Heart right ventricle (tissue), 16 donors: ENCODE data around the gene XPR1. TPM values are rescaled to one million over a fixed set of nuclear protein-coding genes. Genes with fewer than 3 reads are reported as not detected.

Source experiments
- ATAC-seq, 8 donors: fragments of 200-7000 bp; cut with Tn5 transposase; one replicate each; pipeline ENCODE4 v1.9.1; 2020; ENCODE audit warnings: mild to moderate bottlenecking in 8 of 8, moderate library complexity in 8 of 8, moderate number of reproducible peaks in 1 of 8
- DNase-seq, 2 donors: peaks; one replicate each; pipeline ENCODE4 v3.0.0-alpha.2; 2020
- H3K27ac ChIP-seq, 10 donors: fragments of 200-600 bp; sonication (generic) in 2 of 10; one replicate each; pipeline versions ENCODE4 v1.5.0 to v1.8.0; 2020 to 2022; ENCODE audit warnings: mild to moderate bottlenecking in 3 of 10
- H3K27me3 ChIP-seq, 7 donors: fragments of 200-600 bp; one replicate each; pipeline ENCODE4 v1.8.0; 2021 to 2022; ENCODE audit warnings: mild to moderate bottlenecking in 2 of 7
- H3K36me3 ChIP-seq, 9 donors: fragments of 200-600 bp; sonication (generic) in 1 of 9; one replicate each; pipeline versions ENCODE4 v1.5.0 to v1.8.0; 2020 to 2022; ENCODE audit warnings: mild to moderate bottlenecking in 2 of 9
- H3K4me1 ChIP-seq, 9 donors: fragments of 200-600 bp; sonication (generic) in 1 of 9; one replicate each; pipeline versions ENCODE4 v1.5.0 to v1.8.0; 2020 to 2022; ENCODE audit warnings: mild to moderate bottlenecking in 4 of 9
- H3K4me3 ChIP-seq, 10 donors: fragments of 200-600 bp; sonication (generic) in 2 of 10; one replicate each; pipeline versions ENCODE4 v1.5.0 to v1.8.0; 2020 to 2022; ENCODE audit warnings: mild to moderate bottlenecking in 7 of 10, moderate library complexity in 2 of 10
- H3K9me3 ChIP-seq, 11 donors: fragments of 200-600 bp in 10 of 11; sonication (generic) in 2 of 11; one replicate each; pipeline versions ENCODE4 v1.5.0 to v1.8.0; 2013 to 2022; ENCODE audit warnings: mild to moderate bottlenecking in 2 of 11, control low read depth in 1 of 11, moderate library complexity in 1 of 11
- WGBS, 2 donors: extraction: QIAGEN DNeasy Blood & Tissue Kit; methylation state at CpG; one replicate each; pipeline ENCODE4 v1.1.7; 2013; ENCODE audit warnings: inconsistent platforms in 1 of 2; 5-methylcytosine and 5-hydroxymethylcytosine counted together
- intact Hi-C, 10 donors: fragments of 100-400 bp; cut with DNase I; formaldehyde crosslinking; loops; one replicate each; pipeline versions ENCODE4 v1.11.1 to v1.14.2; 2022
- polyA plus RNA-seq, 2 donors: library from polyadenylated mRNA; stranded (reverse); fragments of 200-250 nt; gene quantifications; one replicate each; pipeline ENCODE4 v1.2.3, GENCODE V29; 2013
- total RNA-seq, 10 donors: library from RNA; stranded (reverse); fragmentation: NEBNext Ultra II Directional in 3 of 10; extraction: Animal tissue kit (Norgen Biotek cat#: 25700) in 3 of 10; gene quantifications; one replicate each; pipeline versions ENCODE4 v1.2.1 to v1.2.4, GENCODE V29; 2021 to 2023
- TF ChIP-seq, protein P1 (sequence below), 9 donors: fragments of 200-600 bp; sonication (generic) in 2 of 9; IDR thresholded peaks; one replicate each; pipeline versions ENCODE4 v1.5.0 to v1.8.0; 2021 to 2022; ENCODE audit warnings: antibody characterized with exemption in 9 of 9, mild to moderate bottlenecking in 5 of 9, moderate library complexity in 1 of 9
- donor health status: Arrhythmogenic right ventricular cardiomyopathy.
- donor health status: ischemic (EF 13 %, LVEDD 7.1; RV severe dilation, severe dysfunction).
- donor health status: healthy with polysubstance abuse.
- donor health status: DM: no; HTN: yes; CAD: no.
- donor health status: DM: no; HTN: no; CAD: no.
- donor health status: ischemic (EF 25% LVEDD 6.9; RV normal size, moderate dysfunction).
- donor health status: ischemic (EF 25% LVEDD 5.7; RV mildly dilated, moderate dysfunction).
- donor health status: healthy.
- donor health status: DM: yes; HTN: yes; CAD: no.
- donor health status: Ischemic cardiomyopathy.
- donor health status: ischemic (EF 35%, LVEDD 5.7; RV mildly dilated, moderate dysfunction).
- donor health status: nonischemic (EF 11% LVEDD 7.7; RV severe dilation, severe dysfunction).
- donor health status: DM: yes; HTN: yes; CAD: no.
- donor health status: PGD.
- donor health status: ischemic (EF 29% LVEDD 5.4; RV normal size, mild dysfunction).
- donor health status: nonischemic (EF 23%, LVEDD 6.1; RV moderate dilation, normal function).

Gene XPR1
- total and polyA plus RNA-seq, 12 donors = 18.3 to 142 (median 70.0) TPM

DNA sequence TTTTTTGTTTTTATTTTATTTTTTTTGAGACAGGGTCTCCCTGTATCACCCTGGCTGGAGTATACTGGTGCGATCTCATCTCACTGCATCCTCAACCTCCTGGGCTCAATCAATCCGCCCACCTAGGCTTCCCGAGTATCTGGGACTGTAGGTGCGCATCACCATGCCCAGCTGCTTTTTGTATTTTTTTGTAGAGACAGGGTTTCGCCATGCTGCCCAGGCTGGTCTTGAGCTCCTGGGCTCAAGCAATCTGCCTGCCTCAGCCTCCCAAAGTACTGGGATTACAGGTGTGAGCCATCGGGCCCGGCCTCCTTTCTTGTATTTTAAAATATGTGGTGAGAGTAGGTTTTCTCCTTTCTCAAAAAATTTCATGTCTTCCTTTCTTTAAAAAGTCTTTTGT, 122.6 kb downstream of the XPR1 start:
- WGBS, 2 donors = 95 to 98% methylated on average over 7 of the region's 7 CpGs
- TF ChIP-seq, protein P1, sequence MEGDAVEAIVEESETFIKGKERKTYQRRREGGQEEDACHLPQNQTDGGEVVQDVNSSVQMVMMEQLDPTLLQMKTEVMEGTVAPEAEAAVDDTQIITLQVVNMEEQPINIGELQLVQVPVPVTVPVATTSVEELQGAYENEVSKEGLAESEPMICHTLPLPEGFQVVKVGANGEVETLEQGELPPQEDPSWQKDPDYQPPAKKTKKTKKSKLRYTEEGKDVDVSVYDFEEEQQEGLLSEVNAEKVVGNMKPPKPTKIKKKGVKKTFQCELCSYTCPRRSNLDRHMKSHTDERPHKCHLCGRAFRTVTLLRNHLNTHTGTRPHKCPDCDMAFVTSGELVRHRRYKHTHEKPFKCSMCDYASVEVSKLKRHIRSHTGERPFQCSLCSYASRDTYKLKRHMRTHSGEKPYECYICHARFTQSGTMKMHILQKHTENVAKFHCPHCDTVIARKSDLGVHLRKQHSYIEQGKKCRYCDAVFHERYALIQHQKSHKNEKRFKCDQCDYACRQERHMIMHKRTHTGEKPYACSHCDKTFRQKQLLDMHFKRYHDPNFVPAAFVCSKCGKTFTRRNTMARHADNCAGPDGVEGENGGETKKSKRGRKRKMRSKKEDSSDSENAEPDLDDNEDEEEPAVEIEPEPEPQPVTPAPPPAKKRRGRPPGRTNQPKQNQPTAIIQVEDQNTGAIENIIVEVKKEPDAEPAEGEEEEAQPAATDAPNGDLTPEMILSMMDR (IDR thresholded peaks at IDR 0.05) = no peak
- peaks cover 0 to 8% (median 0%) of the 10 kb centered on the region in 9 donors for H3K4me1 ChIP-seq

DNA sequence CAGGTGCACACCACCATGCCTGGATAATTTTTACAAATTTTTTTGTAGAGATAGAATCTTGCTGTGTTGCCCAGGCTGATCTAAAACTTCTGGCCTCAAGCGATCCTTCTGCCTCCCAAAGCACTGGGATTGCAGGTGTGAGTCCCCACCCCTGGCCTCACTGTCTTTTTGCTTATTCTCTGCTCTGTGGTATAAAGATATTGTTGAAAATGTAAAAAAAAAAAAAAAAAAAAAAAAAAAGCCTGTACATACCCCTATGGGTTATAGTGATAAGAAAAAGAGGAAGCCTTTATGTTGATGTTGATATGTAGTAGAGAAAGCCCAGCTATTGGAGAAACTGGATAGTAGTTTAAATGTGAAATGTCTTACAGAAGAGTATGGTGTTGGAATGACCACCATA, 125.8 kb downstream of the XPR1 start:
- TF ChIP-seq, protein P1 (IDR thresholded peaks at IDR 0.05) = no peak
- H3K4me3 ChIP-seq = no peak overlapping the region
- intact Hi-C loops = no loop called here
- peaks cover 0 to 6% (median 0%) of the 10 kb centered on the region in 9 donors for H3K36me3 ChIP-seq
- H3K9me3 ChIP-seq = peaks cover 0 to 13% (median 0%) of the 10 kb centered on the region in 11 donors
- DNase-seq = no peak
- WGBS, 2 donors = 98 to 100% methylated on average over 1 of the region's 1 CpG
- no peaks in the 10 kb centered on the region for H3K27me3 ChIP-seq
- H3K4me1 ChIP-seq = peaks cover 0 to 6% (median 4%) of the 10 kb centered on the region in 9 donors
- no peak for ATAC-seq
- H3K27ac ChIP-seq = no peak overlapping the region

More for the DNA sequence above, 122.6 kb downstream of the XPR1 start:
- H3K36me3 ChIP-seq = peaks cover 0 to 6% (median 0%) of the 10 kb centered on the region in 9 donors
- H3K27ac ChIP-seq = no peak overlapping the region
- H3K9me3 ChIP-seq = peaks cover 0 to 12% (median 0%) of the 10 kb centered on the region in 11 donors
- ATAC-seq = no peak
- H3K27me3 ChIP-seq = no peaks in the 10 kb centered on the region
- no peak overlapping the region for H3K4me3 ChIP-seq
- intact Hi-C loops = no loop called here
- DNase-seq = no peak

DNA sequence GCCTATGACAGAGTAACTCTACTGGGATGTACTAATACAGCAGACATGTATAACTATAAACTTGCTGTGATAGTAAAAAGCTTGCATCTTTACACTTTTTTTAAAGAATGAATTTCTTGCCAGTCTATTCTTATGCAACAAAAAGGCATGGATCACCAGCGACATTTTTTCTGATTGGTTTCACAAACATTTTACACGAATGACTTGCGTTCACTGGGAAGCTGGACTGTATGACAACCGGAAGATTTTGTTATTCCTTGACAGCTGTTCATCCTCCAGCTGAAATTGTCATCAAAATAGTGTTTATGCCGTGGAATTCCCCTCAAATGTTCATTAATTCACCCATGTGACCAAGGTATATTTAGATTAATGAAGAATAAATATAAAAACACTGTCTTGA, 131.0 kb downstream of the XPR1 start:
- Histone ChIP-seq H3K4me3 (no peak overlapping the region), H3K27ac (no peak overlapping the region), H3K27me3 (no peaks in the 10 kb centered on the region), H3K9me3 (peaks cover 0 to 3% (median 0%) of the 10 kb centered on the region in 11 donors), H3K4me1 (peaks cover 0 to 28% (median 23%) of the 10 kb centered on the region in 9 donors), H3K36me3 (no peaks in the 10 kb centered on the region)
- DNase-seq (no peak), ATAC-seq (peak in 2 of 8 donors; percentile 24 to 45)
- TF ChIP-seq, protein P1 (IDR thresholded peaks at IDR 0.05) = no peak
- WGBS, 2 donors = 53 to 59% methylated on average over 5 of the region's 5 CpGs
- intact Hi-C loops = no loop called here

DNA sequence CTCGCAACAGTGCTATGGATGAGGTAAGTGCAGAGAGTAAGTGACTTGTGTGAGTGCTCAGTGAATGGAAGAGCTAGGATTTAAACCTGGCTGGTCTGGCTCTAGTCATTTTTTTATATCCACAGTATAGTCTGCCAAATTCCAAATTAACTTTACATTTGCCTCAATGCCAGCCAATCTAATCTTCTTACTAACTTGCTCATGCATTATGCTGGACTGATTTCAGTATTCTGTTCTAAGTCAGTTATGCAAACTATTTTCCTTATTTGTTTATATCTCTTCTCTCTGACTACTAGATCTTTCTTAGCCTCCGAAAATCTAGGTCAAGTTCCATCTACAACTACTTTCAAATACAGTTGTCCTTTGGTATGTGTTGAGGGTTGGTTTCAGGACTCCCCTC, 133.3 kb downstream of the XPR1 start:
- no peak overlapping the region for H3K27ac ChIP-seq
- no peak overlapping the region for H3K4me3 ChIP-seq
- H3K9me3 ChIP-seq = peaks cover 0 to 3% (median 0%) of the 10 kb centered on the region in 11 donors
- DNase-seq = no peak
- H3K27me3 ChIP-seq = no peaks in the 10 kb centered on the region
- H3K4me1 ChIP-seq = peaks cover 0 to 29% (median 23%) of the 10 kb centered on the region in 9 donors
- 69 to 70% methylated on average over 2 of the region's 2 CpGs for WGBS, 2 donors
- H3K36me3 ChIP-seq = no peaks in the 10 kb centered on the region
- TF ChIP-seq, protein P1 (IDR thresholded peaks at IDR 0.05) = no peak
- ATAC-seq = no peak
- intact Hi-C loops = no loop called here
